ENCODE measurements around the gene UBQLN4. TPM values are rescaled to one million over a fixed set of nuclear protein-coding genes. Genes with fewer than 3 reads are reported as not detected.
A peak's percentile ranks its signal among the peaks of the same experiment; 100 is the strongest.

UBQLN4 gene
- total RNA-seq, 1 donor from 2014 or later, result 43.7 TPM

DNA sequence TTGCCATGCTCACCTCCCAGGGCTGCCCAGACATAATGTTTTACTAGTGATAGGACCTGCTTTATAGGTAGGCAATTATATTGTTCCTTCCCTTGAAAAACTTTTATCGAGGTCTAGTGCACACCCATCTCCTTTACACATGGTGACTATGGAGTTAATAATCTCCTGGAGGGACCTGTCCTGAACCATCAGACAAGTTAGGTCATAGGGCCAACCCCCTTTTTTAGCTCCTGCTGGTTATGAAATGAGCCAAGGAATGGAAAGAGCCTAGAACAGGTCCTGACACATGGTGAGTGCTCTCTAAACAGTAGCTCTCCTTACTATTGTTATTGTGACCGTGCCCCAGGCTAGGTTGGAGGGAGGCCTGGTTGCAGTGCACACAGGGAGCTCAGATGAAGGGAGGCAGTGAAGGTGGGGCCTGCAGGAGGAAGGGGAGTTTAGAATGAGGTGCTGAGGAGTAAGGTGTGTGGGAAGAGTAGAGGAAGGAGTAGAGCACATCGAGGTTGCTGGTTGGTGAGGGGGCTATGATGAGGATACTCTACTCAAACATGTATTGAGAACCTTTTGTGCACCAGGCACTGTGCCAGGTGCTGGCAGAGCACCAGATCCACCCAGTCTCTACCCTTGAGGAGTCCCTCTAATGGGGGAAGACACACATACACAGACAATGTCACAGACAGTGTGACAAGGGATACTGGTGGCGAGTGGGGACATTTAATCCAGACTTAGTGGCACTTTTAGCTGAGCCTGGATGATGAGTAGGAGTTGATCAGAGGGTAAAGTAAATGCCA is 46.8 kb upstream of the UBQLN4 start:
- Mint-ChIP-seq H3K36me3 (peaks cover 35% of the 10 kb centered on the region), H3K27ac (peak overlapping the region; percentile 64), H3K27me3 (ENCODE audit: insufficient read depth, low read depth) (peaks cover 5% of the 10 kb centered on the region), H3K4me1 (peaks cover 70% of the 10 kb centered on the region), H3K4me3 (no peak overlapping the region), H3K9me3 (no peaks in the 10 kb centered on the region)
- H3F3A ChIP-seq (ENCODE audit: low read depth), result peaks cover 51% of the 10 kb centered on the region
- peaks cover 100% of the 10 kb centered on the region for H4K20me1 ChIP-seq (ENCODE audit: low read depth)
- DNase-seq (ENCODE audit: low spot score), result no peak
- H3K4me1 ChIP-seq, result peaks cover 39% of the 10 kb centered on the region
- TF ChIP-seq EZH2phosphoT487 (IDR thresholded peaks at IDR 0.05), result no peak
- TF ChIP-seq, protein P1, sequence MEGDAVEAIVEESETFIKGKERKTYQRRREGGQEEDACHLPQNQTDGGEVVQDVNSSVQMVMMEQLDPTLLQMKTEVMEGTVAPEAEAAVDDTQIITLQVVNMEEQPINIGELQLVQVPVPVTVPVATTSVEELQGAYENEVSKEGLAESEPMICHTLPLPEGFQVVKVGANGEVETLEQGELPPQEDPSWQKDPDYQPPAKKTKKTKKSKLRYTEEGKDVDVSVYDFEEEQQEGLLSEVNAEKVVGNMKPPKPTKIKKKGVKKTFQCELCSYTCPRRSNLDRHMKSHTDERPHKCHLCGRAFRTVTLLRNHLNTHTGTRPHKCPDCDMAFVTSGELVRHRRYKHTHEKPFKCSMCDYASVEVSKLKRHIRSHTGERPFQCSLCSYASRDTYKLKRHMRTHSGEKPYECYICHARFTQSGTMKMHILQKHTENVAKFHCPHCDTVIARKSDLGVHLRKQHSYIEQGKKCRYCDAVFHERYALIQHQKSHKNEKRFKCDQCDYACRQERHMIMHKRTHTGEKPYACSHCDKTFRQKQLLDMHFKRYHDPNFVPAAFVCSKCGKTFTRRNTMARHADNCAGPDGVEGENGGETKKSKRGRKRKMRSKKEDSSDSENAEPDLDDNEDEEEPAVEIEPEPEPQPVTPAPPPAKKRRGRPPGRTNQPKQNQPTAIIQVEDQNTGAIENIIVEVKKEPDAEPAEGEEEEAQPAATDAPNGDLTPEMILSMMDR (IDR thresholded peaks at IDR 0.05), result no peak
- no peak for TF ChIP-seq EZH2 (IDR thresholded peaks at IDR 0.05)
- H3K9me3 ChIP-seq (ENCODE audit: low read depth), result no peaks in the 10 kb centered on the region
- no peak overlapping the region for H2AFZ ChIP-seq (replicated peaks)
- H3K36me3 ChIP-seq, result no peaks in the 10 kb centered on the region
- H3K9ac ChIP-seq, result no peak overlapping the region
- H3K27ac ChIP-seq, result no peak overlapping the region
- no peaks in the 10 kb centered on the region for H3K27me3 ChIP-seq
- H3K4me3 ChIP-seq, result no peak overlapping the region
- H3K4me2 ChIP-seq, result no peak overlapping the region
- peaks cover 81% of the 10 kb centered on the region for H3K79me2 ChIP-seq (ENCODE audit: low read depth)

DNA sequence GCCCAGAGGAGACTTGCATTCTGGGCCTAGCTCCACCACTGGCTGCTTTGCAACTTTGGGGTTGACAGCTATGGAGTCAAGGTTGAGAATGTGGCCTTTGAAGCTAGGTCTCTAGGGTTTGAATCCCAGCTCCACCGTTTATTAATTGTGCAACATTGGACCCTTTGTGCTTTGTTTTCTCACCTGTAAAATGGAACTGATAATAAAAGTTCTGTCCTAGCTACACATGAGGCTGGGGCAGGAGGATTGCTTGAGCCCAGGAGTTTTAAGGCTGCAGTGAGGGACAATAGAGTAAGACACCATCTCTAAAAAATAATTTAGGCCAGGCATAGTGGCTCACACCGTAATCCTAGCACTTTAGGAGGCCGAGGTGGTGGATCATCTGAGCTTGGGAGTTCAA is 45.7 kb upstream of the UBQLN4 start:
- H3K9me3 ChIP-seq (ENCODE audit: low read depth), result no peaks in the 10 kb centered on the region
- peaks cover 59% of the 10 kb centered on the region for H3K4me1 Mint-ChIP-seq
- no peaks in the 10 kb centered on the region for H3K9me3 Mint-ChIP-seq
- H3K27me3 Mint-ChIP-seq (ENCODE audit: insufficient read depth, low read depth), result peaks cover 5% of the 10 kb centered on the region
- H3K36me3 Mint-ChIP-seq, result peaks cover 38% of the 10 kb centered on the region
- H3K4me3 Mint-ChIP-seq, result no peak overlapping the region
- no peaks in the 10 kb centered on the region for H3K27me3 ChIP-seq
- H4K20me1 ChIP-seq (ENCODE audit: low read depth), result peaks cover 100% of the 10 kb centered on the region
- H3K9ac ChIP-seq, result no peak overlapping the region
- peak overlapping the region; percentile 21 for H3K4me2 ChIP-seq
- no peak overlapping the region for H2AFZ ChIP-seq (replicated peaks)
- TF ChIP-seq EZH2phosphoT487 (IDR thresholded peaks at IDR 0.05), result no peak
- TF ChIP-seq, protein P1 (IDR thresholded peaks at IDR 0.05), result no peak
- H3K27ac Mint-ChIP-seq, result no peak overlapping the region
- no peak overlapping the region for H3K4me3 ChIP-seq
- peak overlapping the region; percentile 46 for H3K27ac ChIP-seq
- peaks cover 46% of the 10 kb centered on the region for H3F3A ChIP-seq (ENCODE audit: low read depth)
- H3K4me1 ChIP-seq, result peaks cover 31% of the 10 kb centered on the region
- DNase-seq (ENCODE audit: low spot score), result no peak
- peaks cover 81% of the 10 kb centered on the region for H3K79me2 ChIP-seq (ENCODE audit: low read depth)
- H3K36me3 ChIP-seq, result no peaks in the 10 kb centered on the region

DNA sequence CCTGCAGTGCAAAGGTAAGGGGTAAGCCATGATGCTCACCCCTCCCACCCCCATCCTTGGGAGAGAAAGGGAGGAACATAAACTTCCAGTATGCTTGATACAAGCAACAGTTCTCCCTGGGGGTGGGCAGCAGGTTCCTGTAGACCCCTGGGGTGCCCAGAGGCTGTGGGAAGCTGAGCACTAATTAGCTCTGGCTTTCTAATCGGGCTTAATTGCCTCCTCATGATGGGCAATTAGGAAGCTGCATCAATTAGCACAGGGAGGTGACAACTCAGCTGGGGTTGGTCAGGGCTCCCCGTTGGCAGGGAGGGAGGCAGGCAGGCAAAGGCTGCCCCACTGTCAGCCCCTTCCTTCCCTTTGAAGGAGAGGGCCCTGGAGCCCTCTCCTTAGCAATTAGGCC is 45.2 kb upstream of the UBQLN4 start:
- no peak overlapping the region for H3K27ac Mint-ChIP-seq
- H3K36me3 ChIP-seq, result no peaks in the 10 kb centered on the region
- no peak overlapping the region for H3K4me3 ChIP-seq
- peaks cover 44% of the 10 kb centered on the region for H3F3A ChIP-seq (ENCODE audit: low read depth)
- H3K9me3 ChIP-seq (ENCODE audit: low read depth), result no peaks in the 10 kb centered on the region
- DNase-seq (ENCODE audit: low spot score), result peak; percentile 28
- peak overlapping the region; percentile 46 for H3K27ac ChIP-seq
- no peaks in the 10 kb centered on the region for H3K27me3 ChIP-seq
- peaks cover 29% of the 10 kb centered on the region for H3K4me1 ChIP-seq
- no peaks in the 10 kb centered on the region for H3K9me3 Mint-ChIP-seq
- peaks cover 40% of the 10 kb centered on the region for H3K36me3 Mint-ChIP-seq
- H3K9ac ChIP-seq, result no peak overlapping the region
- peaks cover 9% of the 10 kb centered on the region for H3K27me3 Mint-ChIP-seq (ENCODE audit: insufficient read depth, low read depth)
- H3K4me2 ChIP-seq, result peak overlapping the region; percentile 21
- TF ChIP-seq EZH2phosphoT487 (IDR thresholded peaks at IDR 0.05) (no peak), EZH2 (IDR thresholded peaks at IDR 0.05) (no peak)
- TF ChIP-seq, protein P1 (IDR thresholded peaks at IDR 0.05), result no peak
- peaks cover 100% of the 10 kb centered on the region for H4K20me1 ChIP-seq (ENCODE audit: low read depth)
- no peak overlapping the region for H3K4me3 Mint-ChIP-seq
- peaks cover 54% of the 10 kb centered on the region for H3K4me1 Mint-ChIP-seq
- peaks cover 81% of the 10 kb centered on the region for H3K79me2 ChIP-seq (ENCODE audit: low read depth)
- H2AFZ ChIP-seq (replicated peaks), result no peak overlapping the region
